Activated CD8-positive, alpha-beta memory T cell treated with anti-CD3 and anti-CD28 coated beads for 24 hours (primary cell): ENCODE measurements around the gene NOL4L.
"Not testable (repeated sequence)": the region's sequence is repeated elsewhere in the genome, so short reads cannot be mapped to it uniquely, and the experiment has no call there.

Source experiments
- DNase-seq: peaks from one replicate; pipeline ENCODE4 v3.0.0-alpha.2; 2020

NOL4L gene

DNA sequence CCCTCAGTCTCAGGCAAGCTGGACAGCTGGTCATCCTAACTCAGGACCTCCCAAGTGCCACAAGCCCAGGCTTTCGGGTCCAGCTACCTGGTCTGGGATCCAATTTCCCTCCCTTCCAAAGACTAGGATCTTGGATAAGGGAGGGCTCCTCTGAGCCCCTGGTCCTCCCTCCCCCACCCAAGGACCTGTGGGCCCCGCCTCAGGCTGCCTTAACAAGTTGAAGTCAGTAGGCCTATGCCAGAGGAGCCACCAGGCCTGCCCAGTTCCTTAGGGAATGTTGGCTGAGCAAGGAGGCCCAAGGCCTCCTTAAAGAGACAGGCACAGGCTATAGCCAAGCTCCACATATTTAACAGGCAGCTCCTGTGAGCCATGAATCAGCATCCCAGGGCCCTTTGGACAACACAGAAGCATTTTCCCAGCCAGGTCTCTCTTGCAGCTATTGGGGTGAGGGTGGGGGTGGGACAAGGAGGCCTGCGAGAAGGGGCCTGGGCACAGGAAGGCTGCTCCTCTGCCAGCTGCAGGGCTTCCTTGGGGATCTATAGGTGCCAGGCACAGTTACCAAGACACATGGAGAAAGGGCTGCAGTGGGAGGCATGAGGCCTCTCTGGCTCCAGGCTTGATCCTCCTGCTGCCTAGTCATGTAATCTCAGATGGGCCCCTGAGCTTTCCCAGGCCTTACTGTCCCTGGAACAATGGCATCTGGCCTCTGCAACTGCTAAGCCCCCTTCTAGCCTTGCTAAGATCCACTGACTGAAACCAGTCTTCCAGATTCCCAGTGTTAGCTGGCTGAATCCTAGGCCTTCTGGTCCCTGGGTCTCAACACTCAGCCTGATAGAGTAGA is 27.4 kb upstream of the NOL4L start:
- DNase-seq: no peak

- DNase-seq: no peak
Observed at GRCh38 chr20:32611868-32612267, 26.7 kb upstream of the NOL4L start.

GRCh38 chr20:32611286-32611685 is 26.2 kb upstream of the NOL4L start:
- no peak for DNase-seq

DNA sequence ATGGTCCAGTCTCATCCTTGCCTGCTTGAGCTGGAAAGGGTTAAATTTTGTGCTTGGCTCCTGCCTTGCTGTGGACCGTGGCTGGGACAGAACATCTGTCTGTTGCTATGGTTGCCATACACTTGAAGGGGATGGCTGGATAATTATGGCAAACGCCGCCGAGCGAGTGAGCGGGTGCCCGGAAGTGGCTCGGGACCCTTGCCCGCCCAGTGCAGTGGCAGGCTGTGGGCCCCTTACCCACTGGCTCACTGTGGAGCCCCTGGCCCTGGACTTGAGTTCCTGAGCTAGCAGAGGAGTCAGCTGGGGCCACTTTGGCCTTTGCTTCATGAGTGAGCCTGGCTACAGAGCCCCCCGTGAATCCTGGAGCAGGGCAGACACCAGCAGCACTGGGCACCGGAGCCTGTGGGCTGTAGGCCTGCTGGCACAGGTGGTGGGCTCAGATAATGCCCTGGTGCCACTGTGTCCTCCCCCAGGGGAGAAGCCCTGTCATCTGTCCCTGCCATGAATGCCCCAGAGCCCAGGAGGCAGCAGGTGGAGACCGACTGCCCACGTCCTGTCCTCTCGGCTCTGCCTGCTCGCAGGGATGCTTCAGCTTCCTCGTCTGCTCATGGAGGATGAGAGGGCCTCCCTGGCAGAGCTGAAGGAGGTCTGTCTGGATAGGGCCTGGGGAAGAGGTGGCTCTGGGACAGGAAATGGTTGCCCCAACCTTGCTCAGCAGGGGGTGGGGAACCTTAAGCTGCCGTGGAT is 25.5 kb upstream of the NOL4L start:
- DNase-seq: no peak

DNA sequence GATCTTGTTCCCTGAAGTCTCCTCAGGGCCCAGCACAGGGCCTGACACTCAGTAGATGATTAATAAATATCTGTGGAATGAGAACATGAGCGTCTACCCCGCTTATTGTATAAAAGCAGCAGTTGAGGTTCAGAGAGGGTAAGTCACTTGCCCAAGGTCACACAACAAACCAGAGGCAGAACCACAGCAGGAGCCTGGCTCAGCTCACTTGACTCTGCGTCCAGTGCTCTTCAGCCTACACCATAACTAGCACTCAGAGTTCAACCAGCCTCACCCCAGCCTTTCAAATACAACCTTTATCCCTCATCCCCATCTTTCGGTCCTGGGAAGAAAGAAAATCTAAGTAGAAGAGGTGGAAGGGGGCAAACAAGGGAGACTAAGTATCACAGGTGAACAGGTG is 24.9 kb upstream of the NOL4L start:
- DNase-seq: no peak

DNA sequence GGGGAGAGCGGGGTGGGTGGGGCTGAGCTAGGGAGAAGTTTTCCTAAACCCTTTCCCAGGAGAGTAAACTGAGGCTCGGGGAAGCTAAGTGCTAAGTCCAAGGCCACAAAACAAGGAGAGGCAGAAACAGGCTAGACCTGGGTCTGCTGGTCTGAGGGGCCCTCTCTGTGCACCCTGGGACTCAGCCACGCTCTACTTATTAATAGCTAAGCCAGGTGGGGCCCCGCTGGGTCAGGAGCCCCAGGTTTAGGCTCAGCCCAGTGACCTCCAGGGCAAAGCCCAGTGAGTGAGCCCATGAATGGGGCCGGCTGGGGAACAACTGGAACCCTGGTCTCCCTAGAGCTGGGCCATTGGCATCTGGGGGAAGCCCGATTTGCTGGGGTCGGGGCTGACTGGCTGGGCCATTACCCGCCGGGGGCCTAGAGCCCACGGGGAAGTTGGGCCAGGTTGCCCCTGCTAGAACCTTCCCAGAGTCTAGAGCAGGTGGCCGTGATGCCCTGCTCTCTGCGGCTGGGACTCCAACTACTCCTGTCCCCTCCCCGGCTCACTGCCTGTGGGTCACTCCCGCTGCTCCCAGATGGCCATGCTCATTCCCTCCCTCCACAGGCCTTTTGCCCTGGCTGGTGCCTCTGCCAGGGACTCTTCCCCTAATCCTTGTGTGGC is 24.1 kb upstream of the NOL4L start:
- no peak for DNase-seq

GRCh38 chr20:32608664-32609015 is 23.5 kb upstream of the NOL4L start:
- no peak for DNase-seq

DNA sequence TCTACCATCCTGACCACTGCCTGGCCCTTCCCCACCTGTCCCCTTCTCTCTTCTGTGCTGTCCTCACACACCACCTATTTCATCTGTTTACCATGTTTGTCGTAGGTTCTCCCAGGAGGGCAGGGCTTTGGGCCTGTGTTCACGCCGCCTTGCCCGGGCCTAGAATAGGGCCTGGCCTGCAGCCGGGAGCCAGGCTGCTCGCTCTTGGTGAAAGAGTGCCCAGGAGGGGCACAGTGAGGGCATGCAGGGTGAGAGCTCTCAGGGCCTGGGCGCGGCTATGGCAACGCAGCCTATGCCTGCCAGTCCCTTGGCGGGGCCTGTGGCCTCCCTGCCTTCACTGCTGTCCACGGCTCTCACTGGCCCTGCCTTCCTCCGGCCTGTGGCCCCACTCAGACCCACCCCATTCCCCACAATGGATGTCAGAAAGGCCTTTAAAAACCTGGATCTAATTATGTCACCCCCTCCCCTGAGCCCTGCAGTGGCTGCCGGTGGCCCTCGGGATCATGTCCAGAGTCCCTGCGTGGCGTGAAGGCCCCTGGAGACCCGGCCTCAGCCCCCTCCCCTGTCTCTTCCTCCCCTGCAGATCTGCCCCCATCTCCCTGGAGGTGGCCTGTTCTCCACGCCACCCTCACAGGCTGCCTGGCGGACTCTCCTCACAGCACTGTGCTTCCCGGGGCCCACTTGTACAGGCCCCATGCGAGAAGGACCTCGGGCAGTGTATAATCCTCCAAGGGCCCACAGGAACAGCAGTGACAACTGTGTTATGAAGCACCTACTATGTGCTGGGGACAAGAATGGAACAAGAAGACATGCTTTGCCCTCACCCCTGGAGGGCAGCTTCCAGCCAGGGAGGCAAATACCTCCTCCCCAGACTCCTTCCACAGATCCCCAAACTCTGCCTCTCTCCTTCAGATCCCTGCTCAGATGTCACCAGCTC is 22.9 kb upstream of the NOL4L start:
- DNase-seq: no peak

GRCh38 chr20:32607324-32607723 is 22.2 kb upstream of the NOL4L start:
- no peak for DNase-seq

DNA sequence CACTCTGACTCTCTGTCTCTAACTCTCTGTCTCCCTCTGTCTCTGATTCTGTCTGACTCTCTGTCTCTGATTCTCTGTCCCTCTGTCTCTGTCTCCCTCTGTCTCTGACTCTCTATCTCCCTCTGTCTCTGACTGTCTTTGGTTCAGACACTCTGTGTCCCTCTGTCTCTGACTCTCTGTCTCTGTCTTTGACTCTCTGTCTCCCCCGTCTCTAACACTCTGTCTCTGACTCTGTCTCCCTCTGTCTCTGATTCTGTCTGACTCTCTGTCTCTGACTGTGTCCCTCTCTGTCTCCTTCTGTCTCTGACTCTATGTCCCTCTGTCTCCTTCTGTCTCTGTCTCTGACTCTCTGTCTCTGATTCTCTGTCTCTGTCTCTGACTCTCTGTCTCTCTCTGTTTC is 21.7 kb upstream of the NOL4L start:
- no peak for DNase-seq

DNA sequence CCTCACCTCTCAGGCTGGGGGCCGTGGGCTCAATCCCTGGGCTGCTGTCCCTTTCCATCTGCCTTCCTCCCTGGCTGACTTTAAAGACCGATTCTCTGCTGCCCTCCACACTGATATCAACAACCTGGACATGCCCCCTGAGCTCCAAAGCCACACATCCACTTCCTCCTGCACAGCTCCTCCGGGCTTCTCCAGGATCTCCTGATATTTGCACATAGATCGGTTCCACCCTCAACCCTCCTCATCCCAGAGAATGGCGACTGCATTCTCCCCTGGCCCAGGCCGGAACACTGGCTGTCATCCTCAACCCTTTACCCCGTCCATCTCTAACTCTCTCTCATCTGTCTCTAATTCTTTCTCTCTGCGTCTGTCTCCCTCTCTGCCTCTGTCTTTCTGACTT is 21.0 kb upstream of the NOL4L start:
- DNase-seq: no peak

DNA sequence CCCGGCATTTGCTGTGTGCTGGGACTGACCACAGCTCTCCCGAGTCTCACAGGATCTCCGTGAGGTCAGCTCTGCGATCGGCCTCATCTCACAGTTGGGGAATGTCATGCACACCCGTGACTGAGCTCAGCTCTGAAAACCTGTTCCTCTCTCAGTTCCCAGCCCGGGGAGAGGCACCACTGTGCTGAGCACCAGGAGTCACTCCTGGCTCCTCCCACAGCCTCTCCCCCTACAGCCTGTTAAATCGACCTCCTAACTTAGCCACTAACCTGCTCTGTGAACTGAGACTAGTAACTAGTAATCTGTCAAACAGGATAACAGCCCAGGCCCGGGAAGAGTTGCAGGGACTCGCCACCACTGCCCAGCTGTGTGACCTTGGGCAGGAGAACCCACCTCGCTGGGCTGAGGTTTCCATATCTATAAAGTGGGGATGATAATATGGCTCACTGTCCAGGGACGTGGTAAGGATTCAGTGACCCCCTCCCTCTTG is 20.1 kb upstream of the NOL4L start:
- DNase-seq: no peak

- DNase-seq: no peak
Observed at GRCh38 chr20:32603046-32603726, 18.1 kb upstream of the NOL4L start.

- DNase-seq: no peak
Observed at GRCh38 chr20:32602273-32602672, 17.1 kb upstream of the NOL4L start.

DNA sequence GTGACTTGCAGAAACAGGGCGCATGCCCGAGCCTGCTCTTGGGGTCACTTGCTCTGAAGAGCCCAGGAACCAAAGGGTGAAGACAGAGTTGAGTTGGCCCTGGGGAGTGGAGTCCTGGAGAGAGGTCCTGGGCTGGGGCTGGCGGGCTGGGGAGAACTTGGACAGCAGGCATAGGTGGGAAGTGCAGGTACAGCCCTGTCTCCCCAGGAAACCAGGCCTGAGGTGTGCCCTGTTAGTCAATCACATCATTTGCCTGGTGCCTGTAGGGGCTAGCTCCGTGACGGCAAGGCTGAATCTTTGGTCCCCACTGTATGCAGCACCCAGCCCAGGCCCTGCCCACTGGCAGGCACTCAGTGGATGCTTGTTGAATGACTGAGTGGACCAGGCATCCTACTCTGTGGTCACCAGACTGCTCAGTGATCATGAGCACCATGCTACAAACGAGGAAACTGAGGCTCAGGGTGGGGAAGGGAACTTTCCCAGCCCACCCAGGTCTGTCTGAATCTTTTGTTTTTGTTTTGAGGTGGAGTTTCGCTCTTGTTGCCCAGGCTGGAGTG is 15.6 kb upstream of the NOL4L start:
- DNase-seq: no peak

DNA sequence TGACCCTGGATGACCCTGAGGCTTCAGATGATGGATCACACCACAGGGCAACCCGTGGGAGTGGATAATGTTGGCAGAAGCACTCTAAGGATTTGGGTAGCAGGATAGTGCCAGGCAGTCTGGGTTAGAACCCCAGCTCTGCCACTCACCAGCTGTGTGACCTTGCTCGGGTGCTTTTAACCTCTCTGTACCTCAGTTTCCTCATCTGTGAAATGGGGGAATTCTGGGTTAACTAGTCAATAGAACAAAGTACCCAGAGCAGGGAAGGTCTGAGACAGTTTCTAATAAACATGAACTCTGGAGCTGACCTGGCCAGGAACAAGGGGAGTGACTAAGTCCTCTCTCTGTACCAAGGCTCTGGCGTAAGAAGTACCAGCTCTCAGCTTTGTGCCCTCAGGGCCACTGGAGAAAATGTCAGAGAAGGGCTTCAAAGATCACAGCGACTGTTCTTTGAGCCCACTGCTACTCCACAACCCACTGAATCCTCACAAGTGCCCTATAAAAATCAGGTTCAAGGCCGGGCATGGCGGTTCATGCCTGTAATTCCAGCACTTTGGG is 14.7 kb upstream of the NOL4L start:
- DNase-seq: no peak

DNA sequence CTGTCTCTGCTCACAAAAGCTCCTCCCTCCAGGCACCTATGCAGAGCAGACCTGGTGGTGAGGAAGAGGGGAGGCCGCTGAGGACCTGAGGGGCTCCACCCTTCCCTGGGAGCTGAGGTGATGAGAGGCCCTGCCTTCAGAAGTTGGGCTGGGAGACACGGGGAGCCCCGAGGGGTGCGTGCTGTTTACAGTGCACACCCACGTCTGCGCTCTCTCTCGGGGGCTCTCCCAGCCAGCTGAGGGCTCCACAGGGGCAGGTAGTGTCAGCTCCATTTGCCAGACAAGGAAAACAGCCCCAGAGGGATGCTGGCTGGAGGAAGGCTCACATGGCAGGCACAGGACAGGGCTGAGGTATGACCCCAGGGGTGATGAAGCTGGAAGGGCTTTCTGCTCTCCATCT is 13.5 kb upstream of the NOL4L start:
- no peak for DNase-seq

GRCh38 chr20:32597714-32598113 is 12.6 kb upstream of the NOL4L start:
- DNase-seq: no peak

DNA sequence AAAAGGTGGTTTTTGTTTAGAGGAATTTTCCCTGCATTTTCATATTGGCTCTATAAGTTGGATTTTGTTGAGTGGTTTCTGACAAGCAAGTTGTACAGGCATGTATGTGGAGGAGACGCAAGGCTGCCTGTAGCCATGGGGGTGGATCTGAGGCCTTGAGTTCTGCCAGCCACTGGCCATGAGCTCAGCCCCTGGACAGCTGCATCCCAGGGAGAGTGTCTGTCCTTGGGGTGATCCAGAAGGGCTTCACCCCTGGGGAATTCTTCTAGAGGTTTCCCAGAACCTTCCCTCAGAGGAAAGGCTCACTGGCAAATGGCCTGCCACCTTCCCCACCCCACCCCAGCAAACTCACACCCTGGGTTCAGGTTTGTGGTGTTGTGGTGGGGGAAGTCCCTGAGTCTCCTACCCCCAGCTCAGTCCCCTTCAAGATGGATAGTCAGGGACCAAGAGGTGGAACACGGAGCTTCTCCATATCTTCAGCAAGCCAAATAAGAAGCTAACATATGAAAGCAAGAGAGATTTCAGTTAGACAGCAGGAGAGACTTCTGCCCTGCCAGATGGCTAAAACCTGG is 11.6 kb upstream of the NOL4L start:
- DNase-seq: no peak

DNA sequence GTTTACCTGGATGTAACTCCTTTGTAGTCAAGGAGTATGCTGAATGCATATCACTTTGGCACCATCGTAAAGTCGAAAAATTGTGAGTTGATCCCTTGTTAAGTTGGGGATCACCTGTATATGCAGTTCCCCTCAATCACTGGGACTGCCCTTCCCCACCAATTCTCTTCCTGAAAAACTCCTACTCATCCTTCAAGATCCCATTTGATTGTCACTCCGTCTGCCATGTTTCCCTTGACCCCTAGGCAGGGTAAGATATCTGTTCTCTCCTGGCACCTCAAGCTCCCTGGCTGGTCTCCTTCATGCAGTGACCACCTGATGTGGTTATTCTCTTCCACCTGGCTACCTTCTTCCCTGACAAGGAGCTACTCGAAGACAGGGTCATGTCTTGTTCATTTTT is 10.0 kb upstream of the NOL4L start:
- DNase-seq: no peak

- DNase-seq: not testable (repeated sequence)
Observed at GRCh38 chr20:32594669-32595068, 9.5 kb upstream of the NOL4L start.
